CD4-positive, alpha-beta memory T cell (primary cell): ENCODE data around the gene VAMP5. TPM values are rescaled to one million over a fixed set of nuclear protein-coding genes. Genes with fewer than 3 reads are reported as not detected.

Experiments
- CTCF ChIA-PET: fragments of 350-600 bp; sonication (Branson Sonifier 250); formaldehyde crosslinking; loops from one replicate; lab custom pipeline; 2021; ENCODE audit warnings: inconsistent platforms; ENCODE audit not compliant: partially characterized antibody; lab: Charles Lee
- POLR2A ChIA-PET: fragments of 350-600 bp; sonication (Branson Sonifier 250); formaldehyde crosslinking; loops from one replicate; lab custom pipeline; 2021; ENCODE audit not compliant: partially characterized antibody; lab: Charles Lee
- DNase-seq, 5 donors: peaks; one replicate each; pipeline versions ENCODE4 v3.0.0 to v3.0.0-alpha.2; 2020 to 2022; ENCODE audit warnings: mixed read lengths in 1 of 5
- H3K27ac ChIP-seq: one replicate; pipeline ENCODE4 v1.7.0; 2013; ENCODE audit warnings: low read depth, low read length
- H3K27me3 ChIP-seq: 2 replicates; pipeline ENCODE4 v1.7.0; 2013; ENCODE audit warnings: mild to moderate bottlenecking, low read length, moderate library complexity; ENCODE audit not compliant: insufficient read depth
- H3K36me3 ChIP-seq: 2 replicates; pipeline ENCODE4 v1.7.0; 2013; ENCODE audit warnings: mild to moderate bottlenecking, low read length, moderate library complexity; ENCODE audit not compliant: insufficient read depth
- H3K4me1 ChIP-seq: 2 replicates; pipeline ENCODE4 v1.7.0; 2013; ENCODE audit warnings: mild to moderate bottlenecking, low read length, moderate library complexity; ENCODE audit not compliant: insufficient read depth
- H3K4me3 ChIP-seq, 2 donors: one replicate each; pipeline ENCODE4 v1.7.0; 2013; ENCODE audit warnings: low read length in 2 of 2, mild to moderate bottlenecking in 1 of 2
- H3K9me3 ChIP-seq, 2 donors: one replicate each; pipeline ENCODE4 v1.7.0; 2013; ENCODE audit warnings: low read length in 2 of 2, control low read depth in 1 of 2; ENCODE audit not compliant: control insufficient read depth in 1 of 2
- H3K27ac Mint-ChIP-seq, 7 donors: one replicate each; pipeline ENCODE4 v1.8.0; 2020 to 2021; ENCODE audit warnings: mixed read lengths in 7 of 7, mild to moderate bottlenecking in 6 of 7, inconsistent platforms in 3 of 7, moderate library complexity in 3 of 7
- H3K27me3 Mint-ChIP-seq, 2 donors: one replicate each; pipeline ENCODE4 v1.8.0; 2020 to 2021; ENCODE audit warnings: mixed read lengths in 2 of 2
- H3K36me3 Mint-ChIP-seq, 2 donors: one replicate each; pipeline ENCODE4 v1.8.0; 2020 to 2021; ENCODE audit warnings: mixed read lengths in 2 of 2, inconsistent platforms in 1 of 2, mild to moderate bottlenecking in 1 of 2
- H3K4me1 Mint-ChIP-seq, 4 donors: one replicate each; pipeline ENCODE4 v1.8.0; 2020 to 2021; ENCODE audit warnings: mixed read lengths in 4 of 4, mild to moderate bottlenecking in 1 of 4
- H3K4me3 Mint-ChIP-seq, 8 donors: one replicate each; pipeline ENCODE4 v1.8.0; 2020 to 2021; ENCODE audit warnings: mixed read lengths in 8 of 8, mild to moderate bottlenecking in 7 of 8, moderate library complexity in 6 of 8, inconsistent platforms in 3 of 8
- H3K9me3 Mint-ChIP-seq, 8 donors: one replicate each; pipeline ENCODE4 v1.8.0; 2020 to 2021; ENCODE audit warnings: mixed read lengths in 8 of 8, mild to moderate bottlenecking in 5 of 8, inconsistent platforms in 3 of 8, moderate library complexity in 1 of 8
- intact Hi-C: fragments of 100-400 bp; cut with micrococcal nuclease; formaldehyde crosslinking; loops from one replicate; pipeline ENCODE4 v1.15.1; 2023
- polyA plus RNA-seq, 2 donors: library from polyadenylated mRNA; unstranded; fragments of 300-500 nt; fragmentation: Illumina TruSeq; gene quantifications; one replicate each; pipeline ENCODE4 v1.2.3, GENCODE V29; 2021
- total RNA-seq, 2 experiments: library from RNA; stranded (reverse); gene quantifications; one replicate each; pipeline ENCODE4 v1.2.3, GENCODE V29; 2021

The VAMP5 gene
- total and polyA plus RNA-seq, 4 experiments from 2014 or later = 25.5 to 136 (median 67.1) TPM

- Histone ChIP-seq H3K4me3 (no peak overlapping the region), H3K27ac (no peak overlapping the region), H3K9me3 (no peaks in the 10 kb centered on the region), H3K27me3 (no peaks in the 10 kb centered on the region), H3K36me3 (peaks cover 4% of the 10 kb centered on the region), H3K4me1 (peaks cover 27% of the 10 kb centered on the region)
- intact Hi-C loops = no loop called here
- peaks cover 0 to 25% of the 10 kb centered on the region in 2 donors for H3K36me3 Mint-ChIP-seq
- POLR2A ChIA-PET = interaction anchor here (0.9 to 5.7 kb wide), 5 partner anchors 7 to 266 kb away, joined by 3 to 50 read pairs (median 7); partner anchors contain the start of genes MAT2A, TMEM150A and VAMP8
- no peak overlapping the region for H3K4me3 Mint-ChIP-seq
- H3K27me3 Mint-ChIP-seq = no peaks in the 10 kb centered on the region
- H3K9me3 Mint-ChIP-seq = peaks cover 0 to 1% (median 0%) of the 10 kb centered on the region in 8 donors
- CTCF ChIA-PET = interaction anchor here (3.0 kb wide), 1 partner anchor 44 kb away, joined by 15 read pairs; no protein-coding TSS in a partner anchor
- H3K4me1 Mint-ChIP-seq = peaks cover 30 to 48% (median 38%) of the 10 kb centered on the region in 4 donors
- H3K27ac Mint-ChIP-seq = peak overlapping the region in 3 of 7 donors; percentile 12 to 96 (median 29)
- DNase-seq = no peak
Measured at GRCh38 chr2:85593023-85593422, 8.8 kb downstream of the VAMP5 start.

GRCh38 chr2:85594715-85595300 is 10.6 kb downstream of the VAMP5 start:
- Histone ChIP-seq H3K4me1 (peaks cover 26% of the 10 kb centered on the region), H3K36me3 (peaks cover 11% of the 10 kb centered on the region), H3K27me3 (no peaks in the 10 kb centered on the region), H3K9me3 (no peaks in the 10 kb centered on the region), H3K27ac (peak overlapping the region; percentile 86), H3K4me3 (peak overlapping the region; percentile 49 to 96)
- H3K4me3 Mint-ChIP-seq = peak overlapping the region; percentile 96 to 99 (median 98)
- H3K9me3 Mint-ChIP-seq = peaks cover 0 to 1% (median 0%) of the 10 kb centered on the region in 8 donors
- ChIA-PET POLR2A (interaction anchor here (0.7 to 5.7 kb wide), 23 partner anchors 8 to 486 kb away, joined by 3 to 71 read pairs (median 5); partner anchors contain the start of genes C2orf68, ELMOD3, GGCX and MAT2A), CTCF (interaction anchor here (1.1 to 3.0 kb wide), 7 partner anchors 11 to 175 kb away, joined by 3 to 15 read pairs (median 4); partner anchors contain the start of genes GGCX, MAT2A and USP39)
- intact Hi-C loops = loop anchor here (1.0 to 5.0 kb wide), 7 partner anchors 8 to 158 kb away; partner anchors contain the start of genes C2orf68, GGCX, MAT2A and USP39
- peak overlapping the region; percentile 95 to 99 (median 97) for H3K27ac Mint-ChIP-seq
- no peak for DNase-seq
- peaks cover 0 to 34% of the 10 kb centered on the region in 2 donors for H3K36me3 Mint-ChIP-seq
- no peaks in the 10 kb centered on the region for H3K27me3 Mint-ChIP-seq
- H3K4me1 Mint-ChIP-seq = peaks cover 25 to 40% (median 31%) of the 10 kb centered on the region in 4 donors

GRCh38 chr2:85595301-85596025 is 11.2 kb downstream of the VAMP5 start, which contains the start of gene RNF181:
Gene RNF181, plus strand, starts transcription at chr2:85595745. Its CDS starts 19 bp downstream, at chr2:85595764.
- POLR2A ChIA-PET = interaction anchor here (0.8 to 5.7 kb wide), 22 partner anchors 10 to 485 kb away, joined by 3 to 71 read pairs (median 8); partner anchors contain the start of genes C2orf68, ELMOD3, GGCX and MAT2A
- no peaks in the 10 kb centered on the region for H3K27me3 ChIP-seq
- H3K4me3 ChIP-seq = peak within 1 kb of the TSS; percentile 49 to 96
- Mint-ChIP-seq H3K9me3 (peaks cover 0 to 1% (median 0%) of the 10 kb centered on the region in 8 donors), H3K27ac (peak within 1 kb of the TSS; percentile 95 to 99 (median 97)), H3K36me3 (peaks cover 0 to 34% of the 10 kb centered on the region in 2 donors), H3K27me3 (no peaks in the 10 kb centered on the region), H3K4me3 (peak within 1 kb of the TSS; percentile 96 to 99 (median 98)), H3K4me1 (peaks cover 25 to 42% (median 32%) of the 10 kb centered on the region in 4 donors)
- no peaks in the 10 kb centered on the region for H3K9me3 ChIP-seq
- H3K27ac ChIP-seq = peak within 1 kb of the TSS; percentile 86
- intact Hi-C loops = loop anchor here (1.0 to 5.0 kb wide), 7 partner anchors 8 to 158 kb away; partner anchors contain the start of genes C2orf68, GGCX, MAT2A and USP39
- peaks cover 26% of the 10 kb centered on the region for H3K4me1 ChIP-seq
- DNase-seq = peak; percentile 88 to 97 (median 91)
- H3K36me3 ChIP-seq = peaks cover 11% of the 10 kb centered on the region
- CTCF ChIA-PET = interaction anchor here (1.1 to 3.0 kb wide), 7 partner anchors 12 to 175 kb away, joined by 3 to 15 read pairs (median 4); partner anchors contain the start of genes GGCX, MAT2A and USP39

- DNase-seq = no peak
Measured at GRCh38 chr2:85596026-85596333, 11.7 kb downstream of the VAMP5 start.

GRCh38 chr2:85596486-85597143 is 12.4 kb downstream of the VAMP5 start:
- peak overlapping the region; percentile 51 to 98 (median 97) for H3K4me3 Mint-ChIP-seq
- peaks cover 0 to 34% of the 10 kb centered on the region in 2 donors for H3K36me3 Mint-ChIP-seq
- H3K9me3 Mint-ChIP-seq = peaks cover 0 to 1% (median 0%) of the 10 kb centered on the region in 8 donors
- no peaks in the 10 kb centered on the region for H3K9me3 ChIP-seq
- ChIA-PET POLR2A (interaction anchor here (0.6 to 5.7 kb wide), 17 partner anchors 9 to 291 kb away, joined by 3 to 71 read pairs (median 21); partner anchors contain the start of genes C2orf68, ELMOD3, GGCX and MAT2A), CTCF (interaction anchor here (0.7 to 0.9 kb wide), 2 partner anchors 15 to 41 kb away, joined by 3 to 4 read pairs; partner anchors contain the start of gene C2orf68)
- H3K4me3 ChIP-seq = peak overlapping the region; percentile 49 to 96
- peaks cover 30% of the 10 kb centered on the region for H3K4me1 ChIP-seq
- peak overlapping the region; percentile 13 to 98 (median 96) for H3K27ac Mint-ChIP-seq
- peaks cover 11% of the 10 kb centered on the region for H3K36me3 ChIP-seq
- intact Hi-C loops = loop anchor here (5.0 kb wide), 1 partner anchor 159 kb away; no protein-coding TSS in a partner anchor
- no peak for DNase-seq
- H3K27me3 ChIP-seq = no peaks in the 10 kb centered on the region
- H3K4me1 Mint-ChIP-seq = peaks cover 25 to 53% (median 35%) of the 10 kb centered on the region in 4 donors
- H3K27me3 Mint-ChIP-seq = no peaks in the 10 kb centered on the region
- H3K27ac ChIP-seq = peak overlapping the region; percentile 86

More at GRCh38 chr2:85596026-85596333, 11.7 kb downstream of the VAMP5 start:
- ChIA-PET POLR2A (interaction anchor here (0.8 to 5.7 kb wide), 18 partner anchors 10 to 292 kb away, joined by 3 to 71 read pairs (median 16); partner anchors contain the start of genes C2orf68, ELMOD3, GGCX and MAT2A), CTCF (interaction anchor here (1.1 to 3.0 kb wide), 3 partner anchors 20 to 176 kb away, joined by 3 to 15 read pairs (median 3); partner anchors contain the start of gene USP39)
- H3K9me3 ChIP-seq = no peaks in the 10 kb centered on the region
- peaks cover 0 to 34% of the 10 kb centered on the region in 2 donors for H3K36me3 Mint-ChIP-seq
- peak overlapping the region; percentile 95 to 99 (median 97) for H3K27ac Mint-ChIP-seq
- peak overlapping the region; percentile 49 to 96 for H3K4me3 ChIP-seq
- peaks cover 11% of the 10 kb centered on the region for H3K36me3 ChIP-seq
- peaks cover 26% of the 10 kb centered on the region for H3K4me1 ChIP-seq
- no peaks in the 10 kb centered on the region for H3K27me3 Mint-ChIP-seq
- H3K4me1 Mint-ChIP-seq = peaks cover 25 to 47% (median 32%) of the 10 kb centered on the region in 4 donors
- intact Hi-C loops = loop anchor here (5.0 kb wide), 1 partner anchor 159 kb away; no protein-coding TSS in a partner anchor
- peak overlapping the region; percentile 96 to 99 (median 98) for H3K4me3 Mint-ChIP-seq
- peaks cover 0 to 1% (median 0%) of the 10 kb centered on the region in 8 donors for H3K9me3 Mint-ChIP-seq
- H3K27ac ChIP-seq = peak overlapping the region; percentile 86
- H3K27me3 ChIP-seq = no peaks in the 10 kb centered on the region

GRCh38 chr2:85597241-85597640 is 13.0 kb downstream of the VAMP5 start:
- Mint-ChIP-seq H3K36me3 (peaks cover 0 to 34% of the 10 kb centered on the region in 2 donors), H3K9me3 (peaks cover 0 to 1% (median 0%) of the 10 kb centered on the region in 8 donors), H3K27me3 (no peaks in the 10 kb centered on the region), H3K4me1 (peaks cover 27 to 58% (median 38%) of the 10 kb centered on the region in 4 donors), H3K4me3 (peak overlapping the region in 6 of 8 donors; percentile 51 to 98 (median 96)), H3K27ac (peak overlapping the region in 4 of 7 donors; percentile 35 to 97 (median 78))
- Histone ChIP-seq H3K27ac (no peak overlapping the region), H3K4me1 (peaks cover 35% of the 10 kb centered on the region), H3K9me3 (no peaks in the 10 kb centered on the region), H3K27me3 (no peaks in the 10 kb centered on the region), H3K4me3 (no peak overlapping the region), H3K36me3 (peaks cover 11% of the 10 kb centered on the region)
- no peak for DNase-seq
- CTCF ChIA-PET = interaction anchor here (0.9 kb wide), 1 partner anchor 14 kb away, joined by 4 read pairs; the partner anchor contains the start of gene C2orf68
- intact Hi-C loops = loop anchor here (5.0 kb wide), 1 partner anchor 160 kb away; no protein-coding TSS in a partner anchor
- POLR2A ChIA-PET = interaction anchor here (0.6 to 5.7 kb wide), 9 partner anchors 8 to 178 kb away, joined by 3 to 71 read pairs (median 30); partner anchors contain the start of genes C2orf68, GGCX, MAT2A and SH2D6
